UCSD-AML1 (cell line): Measurements from ENCODE around the gene CYB5RL.
A peak's percentile ranks its signal among the peaks of the same experiment; 100 is the strongest.
"Not testable (repeated sequence)": the region's sequence is repeated elsewhere in the genome, so short reads cannot be mapped to it uniquely, and the experiment has no call there.

Source experiments
- DNase-seq: peaks from one replicate; lab custom pipeline; 2025; ENCODE audit not compliant: unreplicated experiment; lab: John Stamatoyannopoulos, UW

CYB5RL gene

GRCh38 chr1:54199765-54200518, at the start of gene CYB5RL, which contains the start of gene MRPL37:
Gene CYB5RL (minus strand): TSS chr1:54200030. CDS start chr1:54195616, 4,414 bp downstream.
Gene MRPL37 (plus strand): TSS chr1:54200167. CDS start chr1:54200244, 77 bp downstream.
- peak; percentile 86 for DNase-seq

- no peak for DNase-seq
These were observed 49.1 kb upstream of the CYB5RL start for GRCh38 chr1:54248966-54249365.

GRCh38 chr1:54247863-54248515, 48.2 kb upstream of the CYB5RL start:
- DNase-seq: no peak

GRCh38 chr1:54246116-54246721, 46.4 kb upstream of the CYB5RL start:
- no peak for DNase-seq

GRCh38 chr1:54245501-54245900, 45.7 kb upstream of the CYB5RL start:
- DNase-seq: no peak

GRCh38 chr1:54244655-54245054, 44.8 kb upstream of the CYB5RL start:
- DNase-seq: no peak

- DNase-seq: no peak
These were observed 43.2 kb upstream of the CYB5RL start for GRCh38 chr1:54243022-54243421.

- no peak for DNase-seq
These were observed 41.5 kb upstream of the CYB5RL start for GRCh38 chr1:54241364-54241763.

- DNase-seq: no peak
These were observed 41.0 kb upstream of the CYB5RL start for GRCh38 chr1:54240741-54241335.

GRCh38 chr1:54239631-54240031, 39.8 kb upstream of the CYB5RL start:
- DNase-seq: no peak

GRCh38 chr1:54239035-54239383, 39.2 kb upstream of the CYB5RL start:
- DNase-seq: no peak

- no peak for DNase-seq
These were observed 38.7 kb upstream of the CYB5RL start for GRCh38 chr1:54238353-54239034.

GRCh38 chr1:54237586-54237985, 37.8 kb upstream of the CYB5RL start:
- DNase-seq: no peak

GRCh38 chr1:54234284-54234683, 34.5 kb upstream of the CYB5RL start:
- no peak for DNase-seq

- not testable (repeated sequence) for DNase-seq
These were observed 33.4 kb upstream of the CYB5RL start for GRCh38 chr1:54233196-54233595.

- no peak for DNase-seq
These were observed 30.9 kb upstream of the CYB5RL start for GRCh38 chr1:54230507-54231339.

- no peak for DNase-seq
These were observed 29.6 kb upstream of the CYB5RL start for GRCh38 chr1:54229281-54229891.

- DNase-seq: no peak
These were observed 28.8 kb upstream of the CYB5RL start for GRCh38 chr1:54228638-54229079.

GRCh38 chr1:54227891-54228310, 28.1 kb upstream of the CYB5RL start:
- no peak for DNase-seq
